ENCODE data around the gene SCGB1A1.
"Not testable (repeated sequence)": the region's sequence is repeated elsewhere in the genome, so short reads cannot be mapped to it uniquely, and the experiment has no call there.

The SCGB1A1 gene

DNA sequence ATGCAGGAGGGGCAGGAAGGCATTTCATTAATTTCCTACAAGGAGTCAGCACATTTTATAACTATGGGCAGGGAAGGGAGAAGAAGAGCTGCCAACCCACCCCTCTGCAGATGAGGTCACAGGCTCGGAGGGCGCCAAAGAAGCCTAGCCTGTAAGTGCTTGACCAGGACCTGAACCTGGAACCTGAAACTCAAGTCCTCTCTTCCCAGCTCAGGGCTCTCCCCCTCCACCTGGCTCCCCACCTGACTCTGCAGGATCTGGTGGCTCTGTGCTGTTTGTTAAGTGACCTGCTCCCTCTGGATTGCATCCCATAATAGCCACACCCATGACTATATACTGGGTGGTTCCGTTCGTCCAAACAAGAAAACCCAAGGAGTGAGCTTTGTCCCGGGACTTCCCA, 27.3 kb downstream of the SCGB1A1 start:
- no peak for DNase-seq
- H3K27me3 ChIP-seq = no peaks in the 10 kb centered on the region
- no peaks in the 10 kb centered on the region for H3K36me3 ChIP-seq
- TF ChIP-seq, protein P1, sequence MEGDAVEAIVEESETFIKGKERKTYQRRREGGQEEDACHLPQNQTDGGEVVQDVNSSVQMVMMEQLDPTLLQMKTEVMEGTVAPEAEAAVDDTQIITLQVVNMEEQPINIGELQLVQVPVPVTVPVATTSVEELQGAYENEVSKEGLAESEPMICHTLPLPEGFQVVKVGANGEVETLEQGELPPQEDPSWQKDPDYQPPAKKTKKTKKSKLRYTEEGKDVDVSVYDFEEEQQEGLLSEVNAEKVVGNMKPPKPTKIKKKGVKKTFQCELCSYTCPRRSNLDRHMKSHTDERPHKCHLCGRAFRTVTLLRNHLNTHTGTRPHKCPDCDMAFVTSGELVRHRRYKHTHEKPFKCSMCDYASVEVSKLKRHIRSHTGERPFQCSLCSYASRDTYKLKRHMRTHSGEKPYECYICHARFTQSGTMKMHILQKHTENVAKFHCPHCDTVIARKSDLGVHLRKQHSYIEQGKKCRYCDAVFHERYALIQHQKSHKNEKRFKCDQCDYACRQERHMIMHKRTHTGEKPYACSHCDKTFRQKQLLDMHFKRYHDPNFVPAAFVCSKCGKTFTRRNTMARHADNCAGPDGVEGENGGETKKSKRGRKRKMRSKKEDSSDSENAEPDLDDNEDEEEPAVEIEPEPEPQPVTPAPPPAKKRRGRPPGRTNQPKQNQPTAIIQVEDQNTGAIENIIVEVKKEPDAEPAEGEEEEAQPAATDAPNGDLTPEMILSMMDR (IDR thresholded peaks at IDR 0.05; ENCODE audit: low read depth, low read length) = no peak
- H3K9me3 ChIP-seq = no peaks in the 10 kb centered on the region
- H3K4me1 ChIP-seq = no peaks in the 10 kb centered on the region
- no peak overlapping the region for H3K4me3 ChIP-seq (ENCODE audit: low read depth, low read length)

DNA sequence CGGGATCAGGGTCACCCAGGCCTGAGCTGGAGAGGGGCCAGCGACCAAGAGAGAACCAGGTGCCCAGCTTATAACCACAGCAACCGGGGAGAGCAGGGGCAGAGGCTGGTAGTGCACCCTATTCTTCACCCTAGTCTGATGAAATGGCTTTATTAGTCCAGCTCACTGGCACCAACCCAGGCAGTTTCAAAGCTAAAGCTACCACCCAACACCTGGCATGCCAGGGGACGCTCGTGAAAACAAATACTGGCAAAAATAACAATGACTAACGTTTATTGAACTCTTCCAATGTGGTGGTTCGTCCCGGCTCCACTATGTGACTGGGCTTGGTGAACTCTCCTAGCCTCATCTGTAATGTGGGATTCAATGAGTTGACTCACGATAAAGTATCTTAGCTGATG, 30.6 kb downstream of the SCGB1A1 start:
- TF ChIP-seq, protein P1 (IDR thresholded peaks at IDR 0.05; ENCODE audit: low read depth, low read length) = no peak
- Histone ChIP-seq H3K4me1 (no peaks in the 10 kb centered on the region), H3K27me3 (no peaks in the 10 kb centered on the region), H3K36me3 (no peaks in the 10 kb centered on the region), H3K9me3 (no peaks in the 10 kb centered on the region), H3K4me3 (ENCODE audit: low read depth, low read length) (no peak overlapping the region)
- DNase-seq = no peak

DNA sequence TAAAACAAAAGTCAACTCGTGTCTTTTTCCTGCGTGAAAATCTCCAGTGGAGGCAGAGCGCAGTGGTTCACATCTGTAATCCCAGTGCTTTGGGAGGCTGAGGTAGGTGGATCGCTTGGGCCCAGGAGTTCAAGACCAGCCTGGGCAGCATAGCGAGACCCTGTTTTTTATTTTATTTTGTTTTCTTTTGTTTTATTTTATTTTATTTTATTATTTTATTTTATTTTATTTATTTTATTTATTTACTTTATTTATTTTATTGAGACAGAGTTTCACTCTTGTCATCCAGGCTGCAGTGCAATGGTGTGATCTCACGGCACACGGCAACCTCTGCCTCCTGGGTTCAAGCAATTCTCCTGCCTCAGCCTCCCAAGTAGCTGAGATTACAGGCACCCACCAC, 31.1 kb downstream of the SCGB1A1 start:
- H3K27me3 ChIP-seq, DNase-seq, H3K9me3 ChIP-seq: not testable (repeated sequence)

DNA sequence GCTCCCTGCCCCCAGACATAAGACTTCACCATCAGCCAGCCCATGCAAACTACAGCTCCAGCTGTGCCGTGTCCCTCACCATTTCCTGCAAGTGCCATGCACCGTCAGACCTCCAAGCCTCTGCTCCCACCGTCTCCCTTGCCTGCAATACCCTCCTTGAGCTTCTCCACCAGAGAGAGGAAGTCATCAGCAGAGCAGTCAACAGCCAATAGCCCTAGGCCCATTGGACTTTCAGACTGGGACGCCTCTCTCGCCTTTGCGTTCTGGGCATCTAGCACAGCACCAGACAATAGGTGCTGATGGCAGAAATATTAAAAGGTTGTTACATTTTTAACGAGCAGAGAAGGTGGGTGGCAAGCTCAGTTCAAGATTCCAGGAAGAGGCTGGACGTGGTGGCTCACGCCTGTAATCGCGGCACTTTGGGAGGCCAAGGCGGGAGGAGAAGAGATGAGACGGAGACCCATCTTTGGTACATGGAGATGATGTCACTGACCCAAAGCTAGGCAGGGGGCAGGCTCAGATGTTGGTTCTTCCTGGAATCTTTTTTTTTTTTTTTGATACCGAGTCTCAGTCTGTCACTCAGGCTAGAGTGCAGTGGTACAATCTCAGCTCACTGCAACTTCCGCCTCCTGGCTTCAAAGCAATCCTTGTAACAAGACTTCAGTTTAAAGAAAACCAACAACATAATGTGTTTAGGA, 31.9 kb downstream of the SCGB1A1 start:
- TF ChIP-seq, protein P1 (IDR thresholded peaks at IDR 0.05; ENCODE audit: low read depth, low read length) = no peak
- no peaks in the 10 kb centered on the region for H3K27me3 ChIP-seq
- DNase-seq = no peak

More for the DNA sequence above, 31.1 kb downstream of the SCGB1A1 start:
- not testable (repeated sequence) for H3K36me3 ChIP-seq; H3K4me1 ChIP-seq; H3K4me3 ChIP-seq (ENCODE audit: low read depth, low read length)

DNA sequence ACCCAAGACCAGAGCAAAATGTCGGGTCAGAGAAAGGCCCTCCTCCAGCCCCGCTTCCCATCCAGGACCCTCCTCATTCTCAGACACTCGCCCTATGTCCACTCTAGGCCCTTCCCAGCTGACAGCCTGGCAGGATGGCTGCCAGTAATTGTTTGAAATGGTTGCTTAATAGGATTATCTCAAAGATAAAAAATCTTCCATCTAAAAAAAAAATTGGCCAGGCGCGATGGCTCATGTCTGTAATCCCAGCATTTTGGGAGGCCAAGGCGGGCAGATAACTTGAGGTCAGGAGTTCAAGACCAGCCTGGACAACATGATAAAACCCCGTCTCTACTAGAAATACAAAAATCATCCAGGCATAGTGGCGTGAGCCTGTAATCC, 32.4 kb downstream of the SCGB1A1 start:
- DNase-seq = no peak
- no peaks in the 10 kb centered on the region for H3K9me3 ChIP-seq
- H3K4me3 ChIP-seq (ENCODE audit: low read depth, low read length) = no peak overlapping the region
- H3K4me1 ChIP-seq = no peaks in the 10 kb centered on the region
- TF ChIP-seq, protein P1 (IDR thresholded peaks at IDR 0.05; ENCODE audit: low read depth, low read length) = no peak
- no peaks in the 10 kb centered on the region for H3K27me3 ChIP-seq
- H3K36me3 ChIP-seq = no peaks in the 10 kb centered on the region

More for the DNA sequence above, 31.9 kb downstream of the SCGB1A1 start:
- Histone ChIP-seq H3K4me1 (no peaks in the 10 kb centered on the region), H3K9me3 (no peaks in the 10 kb centered on the region), H3K36me3 (no peaks in the 10 kb centered on the region), H3K4me3 (ENCODE audit: low read depth, low read length) (no peak overlapping the region)

DNA sequence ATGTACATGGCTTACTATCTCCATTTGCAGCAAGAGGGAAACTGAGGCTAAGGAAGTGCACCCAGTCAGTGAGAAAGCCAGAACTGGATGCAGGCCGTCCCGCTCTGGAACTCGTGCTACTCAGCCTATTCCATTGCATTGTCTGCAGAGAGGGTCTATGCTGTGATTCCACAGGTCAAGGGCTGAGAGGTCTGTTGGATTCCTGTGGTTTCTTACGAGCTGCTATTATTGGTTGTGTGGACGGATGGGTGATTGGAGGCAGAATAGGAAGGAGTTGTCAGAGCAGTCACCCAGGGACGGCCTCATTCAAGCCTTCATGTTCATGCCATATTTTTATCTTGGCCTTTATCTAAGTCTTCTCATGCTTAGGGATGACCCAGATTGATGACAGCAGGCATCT, 33.4 kb downstream of the SCGB1A1 start:
- no peaks in the 10 kb centered on the region for H3K9me3 ChIP-seq
- no peaks in the 10 kb centered on the region for H3K4me1 ChIP-seq
- no peaks in the 10 kb centered on the region for H3K36me3 ChIP-seq
- H3K4me3 ChIP-seq (ENCODE audit: low read depth, low read length) = no peak overlapping the region
- H3K27me3 ChIP-seq = no peaks in the 10 kb centered on the region
- no peak for DNase-seq
- TF ChIP-seq, protein P1 (IDR thresholded peaks at IDR 0.05; ENCODE audit: low read depth, low read length) = no peak
